ENCODE measurements around the gene RCC2.

The RCC2 gene

GRCh38 chr1:17466359-17466758 lies 26.9 kb upstream of the RCC2 start:
- Histone ChIP-seq H3K4me2 (ENCODE audit: low read length) (no peak overlapping the region), H3K9ac (no peak overlapping the region), H3K27ac (no peak overlapping the region), H3K36me3 (ENCODE audit: control insufficient read depth, insufficient read depth, low read length) (no peaks in the 10 kb centered on the region), H3K27me3 (ENCODE audit: control insufficient read depth, insufficient read depth, low read length) (no peaks in the 10 kb centered on the region), H3K4me1 (no peaks in the 10 kb centered on the region), H3K79me2 (no peaks in the 10 kb centered on the region), H2AFZ (no peak overlapping the region), H3K9me3 (ENCODE audit: control insufficient read depth, low read length) (no peaks in the 10 kb centered on the region), H3K4me3 (ENCODE audit: low read depth, low read length) (no peak overlapping the region)
- TF ChIP-seq CTCF (IDR thresholded peaks at IDR 0.05) = no peak

- H3K79me2 ChIP-seq = no peaks in the 10 kb centered on the region
- no peak for TF ChIP-seq CTCF (IDR thresholded peaks at IDR 0.05)
- H2AFZ ChIP-seq = no peak overlapping the region
Measured at GRCh38 chr1:17465228-17465627, 25.8 kb upstream of the RCC2 start.

GRCh38 chr1:17463991-17464390 lies 24.5 kb upstream of the RCC2 start:
- Histone ChIP-seq H3K4me2 (ENCODE audit: low read length) (no peak overlapping the region), H2AFZ (no peak overlapping the region), H3K79me2 (no peaks in the 10 kb centered on the region), H3K36me3 (ENCODE audit: control insufficient read depth, insufficient read depth, low read length) (no peaks in the 10 kb centered on the region), H3K4me1 (no peaks in the 10 kb centered on the region), H3K27ac (no peak overlapping the region), H3K9me3 (ENCODE audit: control insufficient read depth, low read length) (no peaks in the 10 kb centered on the region), H3K4me3 (ENCODE audit: low read depth, low read length) (no peak overlapping the region), H3K9ac (no peak overlapping the region), H3K27me3 (ENCODE audit: control insufficient read depth, insufficient read depth, low read length) (no peaks in the 10 kb centered on the region)
- TF ChIP-seq CTCF (IDR thresholded peaks at IDR 0.05) = no peak

More at GRCh38 chr1:17465228-17465627, 25.8 kb upstream of the RCC2 start:
- Histone ChIP-seq H3K9me3 (ENCODE audit: control insufficient read depth, low read length) (no peaks in the 10 kb centered on the region), H3K9ac (no peak overlapping the region), H3K4me2 (ENCODE audit: low read length) (no peak overlapping the region), H3K4me3 (ENCODE audit: low read depth, low read length) (no peak overlapping the region), H3K36me3 (ENCODE audit: control insufficient read depth, insufficient read depth, low read length) (no peaks in the 10 kb centered on the region), H3K4me1 (no peaks in the 10 kb centered on the region), H3K27me3 (ENCODE audit: control insufficient read depth, insufficient read depth, low read length) (no peaks in the 10 kb centered on the region), H3K27ac (no peak overlapping the region)

GRCh38 chr1:17462669-17463068 lies 23.2 kb upstream of the RCC2 start:
- H3K4me1 ChIP-seq = no peaks in the 10 kb centered on the region
- H3K79me2 ChIP-seq = no peaks in the 10 kb centered on the region
- H3K4me3 ChIP-seq (ENCODE audit: low read depth, low read length) = no peak overlapping the region
- H3K9me3 ChIP-seq (ENCODE audit: control insufficient read depth, low read length) = no peaks in the 10 kb centered on the region
- no peaks in the 10 kb centered on the region for H3K27me3 ChIP-seq (ENCODE audit: control insufficient read depth, insufficient read depth, low read length)
- H3K9ac ChIP-seq = no peak overlapping the region
- no peak overlapping the region for H3K27ac ChIP-seq
- no peak overlapping the region for H3K4me2 ChIP-seq (ENCODE audit: low read length)
- H2AFZ ChIP-seq = no peak overlapping the region
- no peak for TF ChIP-seq CTCF (IDR thresholded peaks at IDR 0.05)
- H3K36me3 ChIP-seq (ENCODE audit: control insufficient read depth, insufficient read depth, low read length) = no peaks in the 10 kb centered on the region

GRCh38 chr1:17460219-17460618 lies 20.7 kb upstream of the RCC2 start:
- H3K9ac ChIP-seq = no peak overlapping the region

More at GRCh38 chr1:17460219-17460618, 20.7 kb upstream of the RCC2 start:
- no peaks in the 10 kb centered on the region for H3K4me1 ChIP-seq
- no peak overlapping the region for H3K4me3 ChIP-seq (ENCODE audit: low read depth, low read length)
- no peak overlapping the region for H3K4me2 ChIP-seq (ENCODE audit: low read length)
- H3K9me3 ChIP-seq (ENCODE audit: control insufficient read depth, low read length) = no peaks in the 10 kb centered on the region
- H3K27me3 ChIP-seq (ENCODE audit: control insufficient read depth, insufficient read depth, low read length) = no peaks in the 10 kb centered on the region
- no peaks in the 10 kb centered on the region for H3K79me2 ChIP-seq
- H3K27ac ChIP-seq = no peak overlapping the region
- H2AFZ ChIP-seq = no peak overlapping the region
- TF ChIP-seq CTCF (IDR thresholded peaks at IDR 0.05) = no peak
- H3K36me3 ChIP-seq (ENCODE audit: control insufficient read depth, insufficient read depth, low read length) = no peaks in the 10 kb centered on the region
